ENCODE measurements around the gene AADACL2. TPM values are rescaled to one million over a fixed set of nuclear protein-coding genes. Genes with fewer than 3 reads are reported as not detected.

Gene AADACL2
- not detected for total RNA-seq (ENCODE audit: unreplicated experiment)
- long read RNA-seq: 0 reads

GRCh38 chr3:151733613-151734012 is at the start of gene AADACL2:
AADACL2 (plus strand) TSS chr3:151733927; CDS start chr3:151734036, 109 bp downstream.
- no peak for TF ChIP-seq CTCF (IDR thresholded peaks at IDR 0.05; ENCODE audit: partially characterized antibody, unreplicated experiment)
- Mint-ChIP-seq H3K36me3 (ENCODE audit: unreplicated experiment) (no peaks in the 10 kb centered on the region), H3K27ac (ENCODE audit: unreplicated experiment) (no peak within 1 kb of the TSS), H3K27me3 (ENCODE audit: unreplicated experiment) (peaks cover 1% of the 10 kb centered on the region), H3K9me3 (ENCODE audit: unreplicated experiment) (no peaks in the 10 kb centered on the region), H3K4me1 (ENCODE audit: low read depth, unreplicated experiment) (no peaks in the 10 kb centered on the region), H3K4me3 (ENCODE audit: unreplicated experiment) (no peak within 1 kb of the TSS)
- no peak for DNase-seq

- no peak for TF ChIP-seq CTCF (IDR thresholded peaks at IDR 0.05; ENCODE audit: partially characterized antibody, unreplicated experiment)
- Mint-ChIP-seq H3K27me3 (ENCODE audit: unreplicated experiment) (no peaks in the 10 kb centered on the region), H3K4me1 (ENCODE audit: low read depth, unreplicated experiment) (no peaks in the 10 kb centered on the region), H3K36me3 (ENCODE audit: unreplicated experiment) (no peaks in the 10 kb centered on the region), H3K4me3 (ENCODE audit: unreplicated experiment) (no peak overlapping the region), H3K9me3 (ENCODE audit: unreplicated experiment) (no peaks in the 10 kb centered on the region), H3K27ac (ENCODE audit: unreplicated experiment) (no peak overlapping the region)
- DNase-seq: no peak
These were observed 49.6 kb upstream of the AADACL2 start for GRCh38 chr3:151684094-151684493.

GRCh38 chr3:151686257-151686656 is 47.5 kb upstream of the AADACL2 start:
- Mint-ChIP-seq H3K36me3 (ENCODE audit: unreplicated experiment) (no peaks in the 10 kb centered on the region), H3K9me3 (ENCODE audit: unreplicated experiment) (no peaks in the 10 kb centered on the region), H3K4me1 (ENCODE audit: low read depth, unreplicated experiment) (no peaks in the 10 kb centered on the region), H3K27me3 (ENCODE audit: unreplicated experiment) (no peaks in the 10 kb centered on the region), H3K27ac (ENCODE audit: unreplicated experiment) (no peak overlapping the region), H3K4me3 (ENCODE audit: unreplicated experiment) (no peak overlapping the region)
- DNase-seq: no peak
- no peak for TF ChIP-seq CTCF (IDR thresholded peaks at IDR 0.05; ENCODE audit: partially characterized antibody, unreplicated experiment)

- no peaks in the 10 kb centered on the region for H3K36me3 Mint-ChIP-seq (ENCODE audit: unreplicated experiment)
- no peak for TF ChIP-seq CTCF (IDR thresholded peaks at IDR 0.05; ENCODE audit: partially characterized antibody, unreplicated experiment)
- no peaks in the 10 kb centered on the region for H3K9me3 Mint-ChIP-seq (ENCODE audit: unreplicated experiment)
- H3K27ac Mint-ChIP-seq (ENCODE audit: unreplicated experiment): no peak overlapping the region
- no peaks in the 10 kb centered on the region for H3K27me3 Mint-ChIP-seq (ENCODE audit: unreplicated experiment)
- no peak for DNase-seq
- H3K4me3 Mint-ChIP-seq (ENCODE audit: unreplicated experiment): no peak overlapping the region
- no peaks in the 10 kb centered on the region for H3K4me1 Mint-ChIP-seq (ENCODE audit: low read depth, unreplicated experiment)
These were observed 46.7 kb upstream of the AADACL2 start for GRCh38 chr3:151687076-151687475.

- Mint-ChIP-seq H3K4me3 (ENCODE audit: unreplicated experiment) (no peak overlapping the region), H3K27ac (ENCODE audit: unreplicated experiment) (no peak overlapping the region), H3K36me3 (ENCODE audit: unreplicated experiment) (no peaks in the 10 kb centered on the region), H3K4me1 (ENCODE audit: low read depth, unreplicated experiment) (no peaks in the 10 kb centered on the region), H3K27me3 (ENCODE audit: unreplicated experiment) (no peaks in the 10 kb centered on the region), H3K9me3 (ENCODE audit: unreplicated experiment) (no peaks in the 10 kb centered on the region)
- TF ChIP-seq CTCF (IDR thresholded peaks at IDR 0.05; ENCODE audit: partially characterized antibody, unreplicated experiment): no peak
- no peak for DNase-seq
These were observed 45.2 kb upstream of the AADACL2 start for GRCh38 chr3:151688571-151688970.
